SH-SY5Y (cell line): Measurements from ENCODE around the gene GSTP1.

Source experiments
- GATA2 ChIP-seq: IDR thresholded peaks from 2 replicates; pipeline ENCODE4 v1.6.1; 2011; ENCODE audit warnings: mild to moderate bottlenecking, low read depth, low read length
- GATA3 ChIP-seq: IDR thresholded peaks from 2 replicates; pipeline ENCODE4 v1.6.1; 2011; ENCODE audit warnings: low read depth, mild to moderate bottlenecking, low read length, moderate library complexity

GRCh38 chr11:67561971-67562619 is 21.5 kb upstream of the GSTP1 start:
- no peak for TF ChIP-seq GATA2
- TF ChIP-seq GATA3, result no peak
